NCI-H128 (cell line): ENCODE data around the gene ATOH8.

Experiments
- DNase-seq: peaks from one replicate; lab custom pipeline; 2025; ENCODE audit not compliant: unreplicated experiment; lab: John Stamatoyannopoulos, UW

ATOH8 gene

DNA sequence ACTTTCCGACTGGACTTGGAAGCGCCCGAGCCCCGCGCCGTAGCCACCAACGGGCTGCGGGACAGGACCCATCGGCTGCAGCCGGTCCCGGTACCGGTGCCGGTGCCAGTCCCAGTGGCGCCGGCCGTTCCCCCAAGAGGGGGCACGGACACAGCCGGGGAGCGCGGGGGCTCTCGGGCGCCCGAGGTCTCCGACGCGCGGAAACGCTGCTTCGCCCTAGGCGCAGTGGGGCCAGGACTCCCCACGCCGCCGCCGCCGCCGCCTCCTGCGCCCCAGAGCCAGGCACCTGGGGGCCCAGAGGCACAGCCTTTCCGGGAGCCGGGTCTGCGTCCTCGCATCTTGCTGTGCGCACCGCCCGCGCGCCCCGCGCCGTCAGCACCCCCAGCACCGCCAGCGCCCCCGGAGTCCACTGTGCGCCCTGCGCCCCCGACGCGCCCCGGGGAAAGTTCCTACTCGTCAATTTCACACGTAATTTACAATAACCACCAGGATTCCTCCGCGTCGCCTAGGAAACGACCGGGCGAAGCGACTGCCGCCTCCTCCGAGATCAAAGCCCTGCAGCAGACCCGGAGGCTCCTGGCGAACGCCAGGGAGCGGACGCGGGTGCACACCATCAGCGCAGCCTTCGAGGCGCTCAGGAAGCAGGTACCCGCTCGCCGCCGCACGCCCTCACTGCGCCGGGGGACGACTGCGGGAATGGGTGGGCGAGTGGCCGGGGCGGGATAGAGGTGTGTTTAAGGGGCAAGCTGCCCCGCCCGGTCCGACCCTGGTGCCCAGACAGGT lies 713 bp downstream of the ATOH8 start:
- DNase-seq: no peak

- no peak for DNase-seq
Measured at GRCh38 chr2:85755122-85756027, 1.6 kb downstream of the ATOH8 start.

DNA sequence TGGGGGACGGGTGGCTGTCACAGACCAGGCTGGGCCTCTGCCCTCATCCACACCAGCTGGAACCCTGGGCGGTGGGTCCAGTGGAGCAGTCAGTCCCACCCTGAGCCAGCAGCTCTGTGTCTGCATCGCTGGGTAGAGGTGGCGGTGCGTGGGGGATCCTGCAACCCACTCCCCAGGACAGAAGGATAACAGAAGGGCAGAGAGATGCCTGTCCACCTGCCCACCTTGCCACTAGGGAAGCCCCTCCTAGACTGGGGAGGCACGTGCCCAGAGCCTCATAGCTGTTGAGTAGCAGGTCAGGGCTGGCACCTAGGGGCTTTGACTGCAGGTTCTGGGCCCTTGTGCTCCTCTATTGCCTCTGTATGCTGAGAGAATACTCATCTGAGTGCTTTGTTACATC lies 2.4 kb downstream of the ATOH8 start:
- DNase-seq: no peak

- DNase-seq: no peak
Measured at GRCh38 chr2:85756822-85757435, 3.1 kb downstream of the ATOH8 start.

DNA sequence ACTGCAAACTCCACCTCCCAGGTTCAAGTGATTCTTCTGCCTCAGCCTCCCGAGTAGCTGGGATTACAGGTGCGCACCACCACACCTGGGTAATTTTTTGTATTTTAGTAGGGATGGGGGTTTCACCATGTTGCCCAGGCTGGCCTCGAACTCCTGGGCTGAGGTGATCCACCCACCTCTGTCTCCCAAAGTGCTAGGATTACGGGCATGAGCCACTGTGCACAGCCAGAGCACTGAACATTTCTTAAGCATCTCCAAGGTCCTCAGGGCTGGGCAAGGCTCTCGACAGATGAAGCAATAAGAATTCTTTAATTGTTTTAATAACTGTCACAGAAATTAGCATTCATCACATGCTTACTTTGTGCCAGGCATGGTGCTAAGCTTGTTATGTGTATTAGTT lies 4.1 kb downstream of the ATOH8 start:
- DNase-seq: no peak

DNA sequence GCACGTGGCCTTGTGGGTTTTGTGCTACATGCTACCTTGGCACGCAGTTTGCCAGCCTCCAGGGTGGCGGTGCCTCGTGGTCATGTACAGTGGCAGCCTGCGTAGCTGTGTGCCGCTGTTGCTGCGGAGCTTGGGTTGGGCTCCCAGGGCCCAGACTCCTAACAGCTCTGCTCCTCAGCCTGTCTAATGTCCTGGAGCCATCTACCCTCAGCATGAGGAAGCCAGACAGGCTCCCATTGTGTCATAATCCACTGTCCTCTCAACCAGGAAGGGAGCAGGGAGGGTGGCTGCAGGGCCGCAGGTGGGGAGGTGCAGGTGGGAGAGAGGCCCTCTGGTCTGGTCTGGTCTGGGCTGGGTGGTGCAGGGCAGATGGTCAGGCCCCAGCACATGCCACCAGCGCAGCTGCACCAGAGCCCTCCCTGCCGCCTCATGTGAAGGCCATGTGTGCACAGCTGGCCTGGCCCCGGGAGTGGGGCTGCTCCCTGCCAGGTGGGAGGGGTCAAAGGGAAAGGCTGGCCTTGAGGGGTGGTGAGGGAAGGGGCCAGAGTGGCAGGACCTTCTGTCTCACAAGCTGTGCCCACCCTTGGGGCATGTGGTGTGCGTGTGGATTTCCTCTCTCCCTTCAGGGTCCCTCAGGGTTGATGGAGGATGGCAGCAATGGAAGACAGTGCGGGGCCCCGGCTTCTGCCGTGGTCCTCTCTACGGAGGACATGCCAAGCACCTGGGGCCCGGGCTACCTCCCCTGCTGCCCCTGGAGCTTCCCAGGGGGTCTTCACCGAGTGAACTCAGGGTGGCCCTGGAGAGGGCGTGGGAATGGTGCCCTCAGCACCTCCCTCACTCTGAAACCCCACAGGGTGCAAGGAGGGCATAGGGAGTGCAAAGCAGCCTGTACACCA lies 4.8 kb downstream of the ATOH8 start:
- no peak for DNase-seq

- no peak for DNase-seq
Measured at GRCh38 chr2:85759257-85759613, 5.4 kb downstream of the ATOH8 start.

DNA sequence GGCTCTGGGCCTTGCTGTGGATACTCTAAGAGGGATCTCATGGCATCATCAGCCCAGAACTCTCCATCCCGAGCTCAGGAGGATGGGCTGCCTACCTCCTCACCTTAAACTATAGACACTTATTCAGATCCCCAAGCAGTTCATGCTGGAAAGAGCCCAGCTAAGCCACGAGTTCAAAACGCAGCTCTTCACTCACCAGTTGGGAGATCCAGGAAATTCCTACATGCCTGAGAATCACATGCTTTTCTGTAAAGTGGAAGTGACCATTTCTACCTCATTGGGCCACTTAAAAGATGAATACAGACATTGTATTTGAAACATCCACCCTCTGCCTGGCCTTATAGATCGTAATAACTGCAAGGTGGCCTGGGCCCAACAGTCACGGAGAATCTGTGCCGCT lies 6.6 kb downstream of the ATOH8 start:
- no peak for DNase-seq

DNA sequence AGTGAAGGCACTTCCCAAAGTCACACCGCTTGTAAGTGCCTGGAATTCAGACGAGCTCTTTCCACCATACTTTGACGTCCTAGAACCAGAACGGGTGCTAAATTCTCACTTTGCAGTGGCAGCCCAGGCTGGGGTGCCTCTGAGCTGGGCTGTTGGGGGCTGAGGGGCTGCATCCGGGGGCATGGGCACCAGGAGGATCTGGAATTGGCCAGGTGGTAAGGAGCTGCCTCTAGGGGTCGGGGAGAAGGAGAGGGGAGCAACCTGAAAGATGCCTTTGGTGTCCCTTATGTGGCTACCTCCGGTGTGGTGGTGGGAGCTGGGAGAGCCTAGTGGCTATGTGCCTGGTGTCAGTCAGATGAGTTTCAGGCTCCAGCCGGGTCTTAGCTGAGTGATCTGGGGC lies 7.1 kb downstream of the ATOH8 start:
- DNase-seq: no peak

DNA sequence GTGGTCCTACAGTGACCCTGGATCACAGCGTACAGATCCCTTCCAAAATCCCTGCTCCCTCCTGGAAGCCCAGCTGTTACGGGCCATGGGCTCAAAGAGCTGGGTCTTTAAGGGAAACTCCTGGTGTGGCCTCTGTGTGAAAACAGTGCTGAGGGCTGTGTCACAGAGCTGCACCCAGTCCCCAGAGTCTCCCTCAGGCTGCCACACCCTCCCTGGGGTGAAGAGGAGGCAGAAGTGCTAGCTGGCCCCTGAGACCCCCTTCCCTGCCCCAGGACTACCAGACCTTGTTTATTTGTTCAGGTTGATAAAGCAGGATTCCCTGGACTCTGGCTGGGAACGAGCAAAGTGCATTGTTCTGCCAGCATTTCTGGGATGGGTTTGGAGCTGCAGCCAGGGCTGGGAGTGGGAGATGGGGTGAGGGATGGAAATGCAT lies 7.7 kb downstream of the ATOH8 start:
- DNase-seq: no peak

GRCh38 chr2:85761946-85762345 lies 8.2 kb downstream of the ATOH8 start:
- no peak for DNase-seq

- DNase-seq: no peak
Measured at GRCh38 chr2:85763132-85763531, 9.3 kb downstream of the ATOH8 start.

DNA sequence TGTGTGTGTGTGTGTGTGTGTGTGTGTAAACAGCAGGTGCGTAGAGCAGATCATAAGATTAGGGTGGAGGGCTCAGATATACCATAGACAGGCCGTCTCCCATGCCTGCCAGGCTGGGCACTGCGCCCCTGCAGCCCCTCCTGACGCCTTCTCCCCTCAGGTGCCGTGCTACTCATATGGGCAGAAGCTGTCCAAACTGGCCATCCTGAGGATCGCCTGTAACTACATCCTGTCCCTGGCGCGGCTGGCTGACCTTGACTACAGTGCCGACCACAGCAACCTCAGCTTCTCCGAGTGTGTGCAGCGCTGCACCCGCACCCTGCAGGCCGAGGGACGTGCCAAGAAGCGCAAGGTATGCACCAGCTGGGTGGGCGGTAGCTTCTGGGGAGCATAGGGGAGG lies 10.0 kb downstream of the ATOH8 start:
- no peak for DNase-seq

DNA sequence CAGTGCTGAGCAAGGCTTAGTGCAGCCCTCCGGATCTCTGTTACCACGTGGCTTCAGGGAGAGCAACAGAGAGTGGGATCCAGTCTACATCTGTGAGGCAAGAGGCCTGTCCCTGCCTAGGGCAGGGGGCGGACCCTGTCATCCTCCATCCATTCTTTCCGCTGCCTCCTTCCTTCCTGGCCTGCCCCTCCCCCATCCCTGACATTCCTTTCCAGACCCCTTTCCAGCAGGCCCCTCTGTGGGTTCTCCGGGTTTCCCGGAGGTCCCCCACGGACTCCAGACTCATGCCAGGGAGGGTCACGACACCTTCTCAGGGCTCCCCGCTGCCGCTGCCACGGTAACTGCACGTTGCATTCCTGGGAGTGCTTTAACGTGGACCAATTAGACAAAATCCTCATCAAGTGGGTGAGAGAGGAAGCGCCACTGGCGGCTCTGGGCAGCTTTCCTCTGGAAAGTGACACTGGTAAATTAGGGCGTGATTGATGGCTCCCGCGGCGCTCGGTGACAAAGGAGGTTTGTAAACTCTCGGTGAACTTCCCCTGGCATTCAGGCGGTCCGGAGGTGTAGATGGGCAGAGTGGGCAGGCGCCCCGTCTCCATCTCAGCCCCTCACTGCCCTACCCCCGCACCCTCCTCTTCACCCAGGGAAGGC lies 11.4 kb downstream of the ATOH8 start:
- DNase-seq: peak; percentile 60

GRCh38 chr2:85766229-85766628 lies 12.4 kb downstream of the ATOH8 start:
- no peak for DNase-seq

DNA sequence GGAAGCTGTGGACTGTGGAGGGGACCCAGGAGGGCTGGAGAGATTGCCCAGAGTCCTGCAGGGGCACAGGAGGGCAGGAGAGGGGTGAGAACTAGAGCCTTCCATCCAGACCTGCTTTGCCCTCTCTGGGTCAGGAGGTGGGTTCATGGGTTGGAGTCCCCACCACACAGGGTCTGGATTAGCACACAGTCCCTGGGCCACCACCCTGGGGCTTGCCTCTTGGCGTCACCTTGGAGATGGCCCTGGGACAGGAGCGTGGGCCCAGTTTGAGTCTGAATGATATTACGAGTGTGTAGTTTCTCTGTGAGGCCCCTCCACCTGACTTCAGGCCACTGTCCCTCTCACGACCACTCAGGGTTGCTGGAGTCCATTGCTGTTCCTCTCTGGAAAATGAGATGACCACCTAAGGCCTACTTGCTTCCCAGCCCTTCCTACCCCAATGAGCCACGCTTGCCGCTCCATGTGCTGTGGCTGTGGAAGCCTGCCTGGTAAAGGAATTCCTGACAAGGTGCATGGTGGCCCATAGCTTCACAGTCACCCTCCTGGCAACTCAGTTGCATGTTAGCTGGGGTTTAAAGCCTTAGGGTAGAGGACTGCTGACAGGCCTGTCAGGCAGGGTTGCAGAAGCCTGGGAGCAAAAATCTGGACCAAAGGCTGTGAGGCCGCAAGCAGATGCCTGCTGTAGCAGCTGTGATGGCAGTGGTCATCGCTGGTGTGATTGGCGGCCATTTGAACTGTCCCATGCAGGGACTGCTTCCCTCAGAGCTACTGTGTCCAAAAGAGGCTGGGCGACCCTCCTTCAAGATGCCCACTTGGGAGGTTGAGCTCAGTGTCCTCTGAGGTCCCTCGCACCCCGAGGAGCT lies 14.2 kb downstream of the ATOH8 start:
- no peak for DNase-seq

GRCh38 chr2:85768713-85769112 lies 14.9 kb downstream of the ATOH8 start:
- DNase-seq: peak; percentile 51

- DNase-seq: peak; percentile 19
Measured at GRCh38 chr2:85769236-85769982, 15.6 kb downstream of the ATOH8 start.

DNA sequence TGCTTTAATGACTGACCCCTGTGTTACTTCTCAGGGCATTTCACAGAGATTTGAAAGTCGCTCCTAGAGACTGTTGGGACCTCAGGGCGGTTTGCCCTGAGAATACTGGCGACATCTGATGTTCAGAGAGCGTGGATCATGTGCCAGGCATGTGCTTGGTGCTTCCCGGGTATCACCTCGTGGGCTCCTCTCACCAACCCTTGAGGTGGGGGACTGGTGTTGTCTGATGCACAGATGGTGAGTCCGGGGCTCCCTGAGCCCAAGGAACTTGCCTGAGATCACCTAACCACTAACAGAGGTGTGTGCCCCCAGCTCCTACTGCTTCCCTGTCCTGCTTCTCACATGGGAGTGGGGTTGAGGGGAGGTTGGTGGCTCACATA lies 16.2 kb downstream of the ATOH8 start:
- no peak for DNase-seq
